Tibial artery (tissue), 4 donors: Measurements from ENCODE around the gene POLG2.

Experiments
- DNase-seq, 2 donors: peaks; one replicate each; pipeline ENCODE4 v3.0.0-alpha.2; 2019
- H3K27ac ChIP-seq, 2 donors: fragments of 200-600 bp; sonication (generic) in 1 of 2; 1 replicate in 1 of 2; 2 replicates in 1 of 2; pipeline ENCODE4 v1.5.1; 2018 to 2019; ENCODE audit warnings: mild to moderate bottlenecking in 1 of 2
- H3K27me3 ChIP-seq, 2 donors: fragments of 200-600 bp; sonication (generic) in 1 of 2; one replicate each; pipeline versions ENCODE4 v1.5.1 to v1.6.0; 2016 to 2019
- H3K36me3 ChIP-seq, 3 donors: fragments of 200-600 bp; sonication (generic) in 2 of 3; one replicate each; pipeline ENCODE4 v1.5.1; 2016 to 2019; ENCODE audit warnings: mild to moderate bottlenecking in 2 of 3
- H3K4me1 ChIP-seq, 4 donors: fragments of 200-600 bp; sonication (generic) in 2 of 4; 1 replicate in 3 of 4; 2 replicates in 1 of 4; pipeline ENCODE4 v1.5.1; 2016 to 2019
- H3K4me3 ChIP-seq, 2 donors: fragments of 200-600 bp; sonication (generic) in 1 of 2; 1 replicate in 1 of 2; 2 replicates in 1 of 2; pipeline ENCODE4 v1.5.1; 2018 to 2019; ENCODE audit warnings: mild to moderate bottlenecking in 2 of 2
- H3K9me3 ChIP-seq, 3 donors: fragments of 200-600 bp; sonication (generic) in 1 of 3; one replicate each; pipeline ENCODE4 v1.5.1; 2016 to 2019
- CTCF ChIP-seq, 2 experiments: fragments of 200-600 bp in 1 of 2; fragments of 450-650 bp in 1 of 2; IDR thresholded peaks; one replicate each; pipeline ENCODE4 v1.5.1; 2017 to 2019; ENCODE audit warnings: antibody characterized with exemption in 2 of 2, mild to moderate bottlenecking in 1 of 2, moderate library complexity in 1 of 2
- intact Hi-C: fragments of 100-400 bp; cut with DNase I; formaldehyde crosslinking; loops from one replicate; pipeline ENCODE4 v1.15.0; 2023; ENCODE audit warnings: low total_unique reads

The POLG2 gene

GRCh38 chr17:64529221-64529620 lies 32.4 kb upstream of the POLG2 start:
- Histone ChIP-seq H3K27me3 (no peaks in the 10 kb centered on the region), H3K4me3 (no peak overlapping the region), H3K4me1 (peaks cover 0 to 4% (median 0%) of the 10 kb centered on the region in 4 donors), H3K27ac (no peak overlapping the region), H3K9me3 (no peaks in the 10 kb centered on the region), H3K36me3 (peaks cover 98% of the 10 kb centered on the region in 3 donors)
- TF ChIP-seq CTCF (IDR thresholded peaks at IDR 0.05): no peak
- no peak for DNase-seq
- intact Hi-C loops: no loop called here

- no peaks in the 10 kb centered on the region for H3K27me3 ChIP-seq
- H3K27ac ChIP-seq: no peak overlapping the region
- H3K9me3 ChIP-seq: no peaks in the 10 kb centered on the region
- peaks cover 0 to 4% (median 0%) of the 10 kb centered on the region in 4 donors for H3K4me1 ChIP-seq
- no peak for TF ChIP-seq CTCF (IDR thresholded peaks at IDR 0.05)
- H3K4me3 ChIP-seq: no peak overlapping the region
- intact Hi-C loops: no loop called here
- no peak for DNase-seq
- peaks cover 98% of the 10 kb centered on the region in 3 donors for H3K36me3 ChIP-seq
Measured at GRCh38 chr17:64527914-64528313, 31.1 kb upstream of the POLG2 start.

- TF ChIP-seq CTCF (IDR thresholded peaks at IDR 0.05): no peak
- DNase-seq: no peak
- Histone ChIP-seq H3K36me3 (peaks cover 86 to 98% (median 95%) of the 10 kb centered on the region in 3 donors), H3K27me3 (no peaks in the 10 kb centered on the region), H3K27ac (no peak overlapping the region), H3K4me3 (no peak overlapping the region), H3K4me1 (no peaks in the 10 kb centered on the region), H3K9me3 (no peaks in the 10 kb centered on the region)
- intact Hi-C loops: no loop called here
Measured at GRCh38 chr17:64520359-64520758, 23.5 kb upstream of the POLG2 start.

- H3K9me3 ChIP-seq: no peaks in the 10 kb centered on the region
- H3K4me3 ChIP-seq: no peak overlapping the region
- TF ChIP-seq CTCF (IDR thresholded peaks at IDR 0.05): no peak
- peaks cover 86 to 97% (median 93%) of the 10 kb centered on the region in 3 donors for H3K36me3 ChIP-seq
- no peaks in the 10 kb centered on the region for H3K27me3 ChIP-seq
- intact Hi-C loops: no loop called here
- H3K4me1 ChIP-seq: no peaks in the 10 kb centered on the region
- no peak for DNase-seq
- no peak overlapping the region for H3K27ac ChIP-seq
Measured at GRCh38 chr17:64519601-64520000, 22.7 kb upstream of the POLG2 start.

GRCh38 chr17:64515829-64516228 lies 19.0 kb upstream of the POLG2 start:
- no peak for TF ChIP-seq CTCF (IDR thresholded peaks at IDR 0.05)
- no peaks in the 10 kb centered on the region for H3K4me1 ChIP-seq
- DNase-seq: no peak
- H3K9me3 ChIP-seq: no peaks in the 10 kb centered on the region
- no peaks in the 10 kb centered on the region for H3K27me3 ChIP-seq
- no peak overlapping the region for H3K27ac ChIP-seq
- peaks cover 80 to 95% (median 84%) of the 10 kb centered on the region in 3 donors for H3K36me3 ChIP-seq
- no peak overlapping the region for H3K4me3 ChIP-seq
- intact Hi-C loops: no loop called here

- intact Hi-C loops: no loop called here
- Histone ChIP-seq H3K4me3 (no peak overlapping the region), H3K4me1 (no peaks in the 10 kb centered on the region), H3K9me3 (no peaks in the 10 kb centered on the region), H3K27ac (no peak overlapping the region), H3K27me3 (no peaks in the 10 kb centered on the region), H3K36me3 (peaks cover 80 to 95% (median 84%) of the 10 kb centered on the region in 3 donors)
- no peak for TF ChIP-seq CTCF (IDR thresholded peaks at IDR 0.05)
- no peak for DNase-seq
Measured at GRCh38 chr17:64515419-64515818, 18.6 kb upstream of the POLG2 start.
